ENCODE data around the gene GZMM.
A peak's percentile ranks its signal among the peaks of the same experiment; 100 is the strongest.

GZMM gene

DNA sequence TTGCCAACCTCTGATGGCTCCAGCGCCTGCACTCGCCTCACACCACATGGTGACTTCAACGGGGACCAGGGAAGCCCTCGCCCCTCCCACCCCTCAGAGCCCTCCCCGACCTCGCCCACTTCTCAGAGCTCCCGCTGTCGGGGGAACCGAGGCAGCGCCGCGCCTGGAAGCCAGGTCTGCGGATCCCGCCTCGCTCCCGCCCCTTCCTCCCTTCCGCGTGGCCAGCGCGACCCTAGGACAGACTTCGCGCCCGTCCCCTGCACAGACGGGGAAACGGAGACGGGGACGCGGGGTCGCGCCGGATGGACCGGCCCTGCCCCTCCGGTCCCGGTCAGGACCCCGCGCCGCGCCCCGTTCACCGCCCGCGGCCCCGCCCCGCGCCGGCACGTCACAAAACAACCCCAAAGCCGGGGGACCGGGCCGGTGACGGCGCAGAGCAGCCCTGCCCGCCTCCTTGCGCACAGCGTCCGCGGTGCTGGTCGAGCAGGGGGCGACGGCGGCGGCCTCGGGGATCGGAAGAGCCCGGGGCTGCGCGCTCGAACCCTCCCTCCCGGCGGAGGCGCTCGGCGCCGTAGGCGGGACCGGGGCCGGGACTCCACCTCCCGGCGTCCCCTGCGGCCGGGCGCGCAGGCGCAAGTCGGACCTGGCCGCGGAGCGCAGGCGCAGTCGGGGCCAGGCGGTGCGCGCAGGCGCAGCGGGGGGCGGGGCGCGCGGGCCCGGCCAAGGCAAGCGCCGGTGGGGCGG lies 12.7 kb upstream of the GZMM start (continued):
- TF ChIP-seq, protein P1, sequence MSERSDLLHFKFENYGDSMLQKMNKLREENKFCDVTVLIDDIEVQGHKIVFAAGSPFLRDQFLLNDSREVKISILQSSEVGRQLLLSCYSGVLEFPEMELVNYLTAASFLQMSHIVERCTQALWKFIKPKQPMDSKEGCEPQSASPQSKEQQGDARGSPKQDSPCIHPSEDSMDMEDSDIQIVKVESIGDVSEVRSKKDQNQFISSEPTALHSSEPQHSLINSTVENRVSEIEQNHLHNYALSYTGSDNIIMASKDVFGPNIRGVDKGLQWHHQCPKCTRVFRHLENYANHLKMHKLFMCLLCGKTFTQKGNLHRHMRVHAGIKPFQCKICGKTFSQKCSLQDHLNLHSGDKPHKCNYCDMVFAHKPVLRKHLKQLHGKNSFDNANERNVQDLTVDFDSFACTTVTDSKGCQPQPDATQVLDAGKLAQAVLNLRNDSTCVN (tag by site-specific recombination; optimal IDR thresholded peaks at IDR 0.05), result peak; percentile 84
- TF ChIP-seq ZFP3 (tag by site-specific recombination; IDR thresholded peaks at IDR 0.05; ENCODE audit: low read depth), result no peak
- no peak for TF ChIP-seq ZNF792 (tag by site-specific recombination; IDR thresholded peaks at IDR 0.05)
- TF ChIP-seq, protein P2, sequence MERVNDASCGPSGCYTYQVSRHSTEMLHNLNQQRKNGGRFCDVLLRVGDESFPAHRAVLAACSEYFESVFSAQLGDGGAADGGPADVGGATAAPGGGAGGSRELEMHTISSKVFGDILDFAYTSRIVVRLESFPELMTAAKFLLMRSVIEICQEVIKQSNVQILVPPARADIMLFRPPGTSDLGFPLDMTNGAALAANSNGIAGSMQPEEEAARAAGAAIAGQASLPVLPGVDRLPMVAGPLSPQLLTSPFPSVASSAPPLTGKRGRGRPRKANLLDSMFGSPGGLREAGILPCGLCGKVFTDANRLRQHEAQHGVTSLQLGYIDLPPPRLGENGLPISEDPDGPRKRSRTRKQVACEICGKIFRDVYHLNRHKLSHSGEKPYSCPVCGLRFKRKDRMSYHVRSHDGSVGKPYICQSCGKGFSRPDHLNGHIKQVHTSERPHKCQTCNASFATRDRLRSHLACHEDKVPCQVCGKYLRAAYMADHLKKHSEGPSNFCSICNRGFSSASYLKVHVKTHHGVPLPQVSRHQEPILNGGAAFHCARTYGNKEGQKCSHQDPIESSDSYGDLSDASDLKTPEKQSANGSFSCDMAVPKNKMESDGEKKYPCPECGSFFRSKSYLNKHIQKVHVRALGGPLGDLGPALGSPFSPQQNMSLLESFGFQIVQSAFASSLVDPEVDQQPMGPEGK (tag by site-specific recombination; IDR thresholded peaks at IDR 0.05), result peak; percentile 81
- no peak for TF ChIP-seq ZSCAN23 (tag by site-specific recombination; IDR thresholded peaks at IDR 0.05)
- TF ChIP-seq KLF10 (tag by site-specific recombination; IDR thresholded peaks at IDR 0.05), result peak; percentile 55
- peak; percentile 79 for TF ChIP-seq SP2 (tag by site-specific recombination; IDR thresholded peaks at IDR 0.05)
- TF ChIP-seq YY1 (tag by site-specific recombination; IDR thresholded peaks at IDR 0.05), result no peak
- TF ChIP-seq, protein P3, sequence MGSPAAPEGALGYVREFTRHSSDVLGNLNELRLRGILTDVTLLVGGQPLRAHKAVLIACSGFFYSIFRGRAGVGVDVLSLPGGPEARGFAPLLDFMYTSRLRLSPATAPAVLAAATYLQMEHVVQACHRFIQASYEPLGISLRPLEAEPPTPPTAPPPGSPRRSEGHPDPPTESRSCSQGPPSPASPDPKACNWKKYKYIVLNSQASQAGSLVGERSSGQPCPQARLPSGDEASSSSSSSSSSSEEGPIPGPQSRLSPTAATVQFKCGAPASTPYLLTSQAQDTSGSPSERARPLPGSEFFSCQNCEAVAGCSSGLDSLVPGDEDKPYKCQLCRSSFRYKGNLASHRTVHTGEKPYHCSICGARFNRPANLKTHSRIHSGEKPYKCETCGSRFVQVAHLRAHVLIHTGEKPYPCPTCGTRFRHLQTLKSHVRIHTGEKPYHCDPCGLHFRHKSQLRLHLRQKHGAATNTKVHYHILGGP (tag by site-specific recombination; IDR thresholded peaks at IDR 0.05), result no peak
- TF ChIP-seq, protein P4, sequence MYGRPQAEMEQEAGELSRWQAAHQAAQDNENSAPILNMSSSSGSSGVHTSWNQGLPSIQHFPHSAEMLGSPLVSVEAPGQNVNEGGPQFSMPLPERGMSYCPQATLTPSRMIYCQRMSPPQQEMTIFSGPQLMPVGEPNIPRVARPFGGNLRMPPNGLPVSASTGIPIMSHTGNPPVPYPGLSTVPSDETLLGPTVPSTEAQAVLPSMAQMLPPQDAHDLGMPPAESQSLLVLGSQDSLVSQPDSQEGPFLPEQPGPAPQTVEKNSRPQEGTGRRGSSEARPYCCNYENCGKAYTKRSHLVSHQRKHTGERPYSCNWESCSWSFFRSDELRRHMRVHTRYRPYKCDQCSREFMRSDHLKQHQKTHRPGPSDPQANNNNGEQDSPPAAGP (tag by site-specific recombination; IDR thresholded peaks at IDR 0.05), result no peak
- TF ChIP-seq ZNF19 (tag by site-specific recombination; IDR thresholded peaks at IDR 0.05; ENCODE audit: low read depth), result no peak
- peak; percentile 75 for TF ChIP-seq KLF1 (tag by site-specific recombination; IDR thresholded peaks at IDR 0.05)
- TF ChIP-seq, protein P5, sequence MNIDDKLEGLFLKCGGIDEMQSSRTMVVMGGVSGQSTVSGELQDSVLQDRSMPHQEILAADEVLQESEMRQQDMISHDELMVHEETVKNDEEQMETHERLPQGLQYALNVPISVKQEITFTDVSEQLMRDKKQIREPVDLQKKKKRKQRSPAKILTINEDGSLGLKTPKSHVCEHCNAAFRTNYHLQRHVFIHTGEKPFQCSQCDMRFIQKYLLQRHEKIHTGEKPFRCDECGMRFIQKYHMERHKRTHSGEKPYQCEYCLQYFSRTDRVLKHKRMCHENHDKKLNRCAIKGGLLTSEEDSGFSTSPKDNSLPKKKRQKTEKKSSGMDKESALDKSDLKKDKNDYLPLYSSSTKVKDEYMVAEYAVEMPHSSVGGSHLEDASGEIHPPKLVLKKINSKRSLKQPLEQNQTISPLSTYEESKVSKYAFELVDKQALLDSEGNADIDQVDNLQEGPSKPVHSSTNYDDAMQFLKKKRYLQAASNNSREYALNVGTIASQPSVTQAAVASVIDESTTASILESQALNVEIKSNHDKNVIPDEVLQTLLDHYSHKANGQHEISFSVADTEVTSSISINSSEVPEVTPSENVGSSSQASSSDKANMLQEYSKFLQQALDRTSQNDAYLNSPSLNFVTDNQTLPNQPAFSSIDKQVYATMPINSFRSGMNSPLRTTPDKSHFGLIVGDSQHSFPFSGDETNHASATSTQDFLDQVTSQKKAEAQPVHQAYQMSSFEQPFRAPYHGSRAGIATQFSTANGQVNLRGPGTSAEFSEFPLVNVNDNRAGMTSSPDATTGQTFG (tag by site-specific recombination; IDR thresholded peaks at IDR 0.05; ENCODE audit: borderline replicate concordance), result no peak
- TF ChIP-seq ZNF664 (tag by site-specific recombination; IDR thresholded peaks at IDR 0.05), result no peak
- TF ChIP-seq, protein P6, sequence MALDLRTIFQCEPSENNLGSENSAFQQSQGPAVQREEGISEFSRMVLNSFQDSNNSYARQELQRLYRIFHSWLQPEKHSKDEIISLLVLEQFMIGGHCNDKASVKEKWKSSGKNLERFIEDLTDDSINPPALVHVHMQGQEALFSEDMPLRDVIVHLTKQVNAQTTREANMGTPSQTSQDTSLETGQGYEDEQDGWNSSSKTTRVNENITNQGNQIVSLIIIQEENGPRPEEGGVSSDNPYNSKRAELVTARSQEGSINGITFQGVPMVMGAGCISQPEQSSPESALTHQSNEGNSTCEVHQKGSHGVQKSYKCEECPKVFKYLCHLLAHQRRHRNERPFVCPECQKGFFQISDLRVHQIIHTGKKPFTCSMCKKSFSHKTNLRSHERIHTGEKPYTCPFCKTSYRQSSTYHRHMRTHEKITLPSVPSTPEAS (tag by site-specific recombination; IDR thresholded peaks at IDR 0.05), result no peak
- TF ChIP-seq ZNF292 (tag by site-specific recombination; IDR thresholded peaks at IDR 0.05; ENCODE audit: borderline replicate concordance, low read depth), result no peak
- no peak for TF ChIP-seq ZNF530 (tag by site-specific recombination; IDR thresholded peaks at IDR 0.05; ENCODE audit: low read depth)
- no peak for TF ChIP-seq ZNF610 (tag by site-specific recombination; IDR thresholded peaks at IDR 0.05; ENCODE audit: borderline replicate concordance)
- TF ChIP-seq ZNF561 (tag by site-specific recombination; IDR thresholded peaks at IDR 0.05; ENCODE audit: borderline replicate concordance), result peak; percentile 46; the same call in 1 of the 2 replicates
- TF ChIP-seq ZNF2 (tag by site-specific recombination; IDR thresholded peaks at IDR 0.05), result no peak
- TF ChIP-seq KLF8 (tag by site-specific recombination; IDR thresholded peaks at IDR 0.05), result peak; percentile 35; the same call in 1 of the 2 replicates
- 0 out of 2 replicates have a peak, but pooled peaks have one; percentile 22 for TF ChIP-seq SP7 (tag by site-specific recombination; IDR thresholded peaks at IDR 0.05)
- no peak for TF ChIP-seq ZNF404 (tag by site-specific recombination; IDR thresholded peaks at IDR 0.05)
- TF ChIP-seq, protein P7, sequence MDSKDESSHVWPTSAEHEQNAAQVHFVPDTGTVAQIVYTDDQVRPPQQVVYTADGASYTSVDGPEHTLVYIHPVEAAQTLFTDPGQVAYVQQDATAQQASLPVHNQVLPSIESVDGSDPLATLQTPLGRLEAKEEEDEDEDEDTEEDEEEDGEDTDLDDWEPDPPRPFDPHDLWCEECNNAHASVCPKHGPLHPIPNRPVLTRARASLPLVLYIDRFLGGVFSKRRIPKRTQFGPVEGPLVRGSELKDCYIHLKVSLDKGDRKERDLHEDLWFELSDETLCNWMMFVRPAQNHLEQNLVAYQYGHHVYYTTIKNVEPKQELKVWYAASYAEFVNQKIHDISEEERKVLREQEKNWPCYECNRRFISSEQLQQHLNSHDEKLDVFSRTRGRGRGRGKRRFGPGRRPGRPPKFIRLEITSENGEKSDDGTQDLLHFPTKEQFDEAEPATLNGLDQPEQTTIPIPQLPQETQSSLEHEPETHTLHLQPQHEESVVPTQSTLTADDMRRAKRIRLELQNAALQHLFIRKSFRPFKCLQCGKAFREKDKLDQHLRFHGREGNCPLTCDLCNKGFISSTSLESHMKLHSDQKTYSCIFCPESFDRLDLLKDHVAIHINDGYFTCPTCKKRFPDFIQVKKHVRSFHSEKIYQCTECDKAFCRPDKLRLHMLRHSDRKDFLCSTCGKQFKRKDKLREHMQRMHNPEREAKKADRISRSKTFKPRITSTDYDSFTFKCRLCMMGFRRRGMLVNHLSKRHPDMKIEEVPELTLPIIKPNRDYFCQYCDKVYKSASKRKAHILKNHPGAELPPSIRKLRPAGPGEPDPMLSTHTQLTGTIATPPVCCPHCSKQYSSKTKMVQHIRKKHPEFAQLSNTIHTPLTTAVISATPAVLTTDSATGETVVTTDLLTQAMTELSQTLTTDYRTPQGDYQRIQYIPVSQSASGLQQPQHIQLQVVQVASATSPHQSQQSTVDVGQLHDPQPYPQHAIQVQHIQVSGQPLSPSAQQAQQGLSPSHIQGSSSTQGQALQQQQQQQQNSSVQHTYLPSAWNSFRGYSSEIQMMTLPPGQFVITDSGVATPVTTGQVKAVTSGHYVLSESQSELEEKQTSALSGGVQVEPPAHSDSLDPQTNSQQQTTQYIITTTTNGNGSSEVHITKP (tag by site-specific recombination; IDR thresholded peaks at IDR 0.05), result peak; percentile 71
- no peak for TF ChIP-seq ZNF571 (tag by site-specific recombination; IDR thresholded peaks at IDR 0.05)
- TF ChIP-seq GLIS2 (tag by site-specific recombination; IDR thresholded peaks at IDR 0.05), result peak; percentile 62
- peak; percentile 76 for TF ChIP-seq KLF9 (tag by site-specific recombination; IDR thresholded peaks at IDR 0.05; ENCODE audit: low read depth)
